Measurements from ENCODE around the gene HEXD. TPM values are rescaled to one million over a fixed set of nuclear protein-coding genes. Genes with fewer than 3 reads are reported as not detected.

HEXD gene
- total RNA-seq, 1 experiment from 2014 or later: 29.5 TPM

GRCh38 chr17:82438401-82439193 is 20.4 kb downstream of the HEXD start:
- no peak overlapping the region for H3K4me3 Mint-ChIP-seq (ENCODE audit: unreplicated experiment)
- no peaks in the 10 kb centered on the region for H3K27me3 ChIP-seq (replicated peaks; ENCODE audit: control insufficient read depth, insufficient read depth, low read length)
- DNase-seq: no peak
- H3K9me3 Mint-ChIP-seq (ENCODE audit: unreplicated experiment): no peaks in the 10 kb centered on the region
- POLR2A ChIA-PET: no interaction called here
- no peaks in the 10 kb centered on the region for H3K27me3 Mint-ChIP-seq (ENCODE audit: insufficient read depth, unreplicated experiment)
- no peaks in the 10 kb centered on the region for H3K4me1 Mint-ChIP-seq (ENCODE audit: low read depth, unreplicated experiment)
- intact Hi-C loops (cut with micrococcal nuclease; ENCODE audit: unreplicated experiment): no loop called here
- no peaks in the 10 kb centered on the region for H3K4me1 ChIP-seq
- TF ChIP-seq CTCF (IDR thresholded peaks at IDR 0.05; ENCODE audit: insufficient read depth in 1 of 2, low read depth in 1 of 2, low read length in 1 of 2, severe bottlenecking in 1 of 2, unreplicated experiment in 1 of 2): no peak
- CTCF ChIA-PET: interaction anchor here (1.3 kb wide), 1 partner anchor 81 kb away, joined by 3 read pairs; no protein-coding TSS in a partner anchor
- peaks cover 41% of the 10 kb centered on the region for H3K36me3 Mint-ChIP-seq (ENCODE audit: insufficient read depth, unreplicated experiment)
- no peak overlapping the region for H3K27ac Mint-ChIP-seq (ENCODE audit: unreplicated experiment)
- H3K4me3 ChIP-seq (ENCODE audit: low read depth, low read length): no peak overlapping the region
- H3K36me3 ChIP-seq (ENCODE audit: control insufficient read depth, insufficient read depth, low read length): peaks cover 1% of the 10 kb centered on the region; the same call in 1 of the 2 replicates
- no TSS peak for BruUV-seq (replicated peaks)
- H3K9me3 ChIP-seq: no peaks in the 10 kb centered on the region

- Mint-ChIP-seq H3K27me3 (ENCODE audit: insufficient read depth, unreplicated experiment) (no peaks in the 10 kb centered on the region), H3K9me3 (ENCODE audit: unreplicated experiment) (no peaks in the 10 kb centered on the region), H3K4me3 (ENCODE audit: unreplicated experiment) (no peak overlapping the region), H3K36me3 (ENCODE audit: insufficient read depth, unreplicated experiment) (peaks cover 44% of the 10 kb centered on the region), H3K4me1 (ENCODE audit: low read depth, unreplicated experiment) (no peaks in the 10 kb centered on the region), H3K27ac (ENCODE audit: unreplicated experiment) (no peak overlapping the region)
- TF ChIP-seq CTCF (IDR thresholded peaks at IDR 0.05; ENCODE audit: insufficient read depth in 1 of 2, low read depth in 1 of 2, low read length in 1 of 2, severe bottlenecking in 1 of 2, unreplicated experiment in 1 of 2): no peak
- ChIA-PET POLR2A (no interaction called here), CTCF (interaction anchor here (1.3 kb wide), 1 partner anchor 81 kb away, joined by 3 read pairs; no protein-coding TSS in a partner anchor)
- BruUV-seq (replicated peaks): no TSS peak
- H3K4me3 ChIP-seq (ENCODE audit: low read depth, low read length): no peak overlapping the region
- no peak for DNase-seq
- no peaks in the 10 kb centered on the region for H3K4me1 ChIP-seq
- intact Hi-C loops (cut with micrococcal nuclease; ENCODE audit: unreplicated experiment): no loop called here
- H3K9me3 ChIP-seq: no peaks in the 10 kb centered on the region
- H3K36me3 ChIP-seq (ENCODE audit: control insufficient read depth, insufficient read depth, low read length): peaks cover 1% of the 10 kb centered on the region; the same call in 1 of the 2 replicates
- no peaks in the 10 kb centered on the region for H3K27me3 ChIP-seq (replicated peaks; ENCODE audit: control insufficient read depth, insufficient read depth, low read length)
These were observed 21.2 kb downstream of the HEXD start for GRCh38 chr17:82439194-82439828.

- no peaks in the 10 kb centered on the region for H3K4me1 Mint-ChIP-seq (ENCODE audit: low read depth, unreplicated experiment)
- Histone ChIP-seq H3K4me3 (ENCODE audit: low read depth, low read length) (no peak overlapping the region), H3K27me3 (replicated peaks; ENCODE audit: control insufficient read depth, insufficient read depth, low read length) (no peaks in the 10 kb centered on the region), H3K9me3 (no peaks in the 10 kb centered on the region), H3K4me1 (no peaks in the 10 kb centered on the region), H3K36me3 (ENCODE audit: control insufficient read depth, insufficient read depth, low read length) (peaks cover 1% of the 10 kb centered on the region; the same call in 1 of the 2 replicates)
- CTCF ChIA-PET: no interaction called here
- TF ChIP-seq CTCF (IDR thresholded peaks at IDR 0.05; ENCODE audit: insufficient read depth in 1 of 2, low read depth in 1 of 2, low read length in 1 of 2, severe bottlenecking in 1 of 2, unreplicated experiment in 1 of 2): no peak
- no peak overlapping the region for H3K4me3 Mint-ChIP-seq (ENCODE audit: unreplicated experiment)
- intact Hi-C loops (cut with micrococcal nuclease; ENCODE audit: unreplicated experiment): no loop called here
- POLR2A ChIA-PET: no interaction called here
- no peak overlapping the region for H3K27ac Mint-ChIP-seq (ENCODE audit: unreplicated experiment)
- H3K9me3 Mint-ChIP-seq (ENCODE audit: unreplicated experiment): no peaks in the 10 kb centered on the region
- DNase-seq: no peak
- no peaks in the 10 kb centered on the region for H3K27me3 Mint-ChIP-seq (ENCODE audit: insufficient read depth, unreplicated experiment)
- no TSS peak for BruUV-seq (replicated peaks)
- H3K36me3 Mint-ChIP-seq (ENCODE audit: insufficient read depth, unreplicated experiment): peaks cover 50% of the 10 kb centered on the region
These were observed 21.8 kb downstream of the HEXD start for GRCh38 chr17:82439829-82440365.
